Activated CD4-positive, CD25-positive, alpha-beta regulatory T cell treated with anti-CD3 and anti-CD28 coated beads, Interleukin-2, amount 50 U/mL, for 24 hours (primary cell): ENCODE measurements around the gene PRKD2.
"Not testable (repeated sequence)": the region's sequence is repeated elsewhere in the genome, so short reads cannot be mapped to it uniquely, and the experiment has no call there.

Experiments
- ATAC-seq, 2 donors: fragments of 150-1000 bp; cut with Tn5 transposase; one replicate each; pipeline ENCODE4 v1.10.0; 2021; ENCODE audit warnings: mild to moderate bottlenecking in 1 of 2, moderate library complexity in 1 of 2

PRKD2 gene

GRCh38 chr19:46628970-46629369, 87.9 kb downstream of the PRKD2 start:
- ATAC-seq = not testable (repeated sequence)

GRCh38 chr19:46626446-46626845, 90.5 kb downstream of the PRKD2 start:
- ATAC-seq = no peak

- ATAC-seq = no peak
Measured at GRCh38 chr19:46625731-46626130, 91.2 kb downstream of the PRKD2 start.

GRCh38 chr19:46624958-46625661, 91.8 kb downstream of the PRKD2 start, which contains the start of gene PTGIR:
Gene PTGIR, minus strand, starts transcription at chr19:46625089. Its CDS starts 864 bp downstream, at chr19:46624225.
- peak in 1 of 2 donors; percentile 33 for ATAC-seq
